GM21423 (cell line): ENCODE data around the gene CCDC197.
A peak's percentile ranks its signal among the peaks of the same experiment; 100 is the strongest.

Source experiments
- ATAC-seq: cut with Tn5 transposase; IDR thresholded peaks from one replicate; pipeline ENCODE4 v1.9.1; 2021; ENCODE audit warnings: mild to moderate bottlenecking, moderate library complexity; ENCODE audit not compliant: unreplicated experiment

CCDC197 gene

DNA sequence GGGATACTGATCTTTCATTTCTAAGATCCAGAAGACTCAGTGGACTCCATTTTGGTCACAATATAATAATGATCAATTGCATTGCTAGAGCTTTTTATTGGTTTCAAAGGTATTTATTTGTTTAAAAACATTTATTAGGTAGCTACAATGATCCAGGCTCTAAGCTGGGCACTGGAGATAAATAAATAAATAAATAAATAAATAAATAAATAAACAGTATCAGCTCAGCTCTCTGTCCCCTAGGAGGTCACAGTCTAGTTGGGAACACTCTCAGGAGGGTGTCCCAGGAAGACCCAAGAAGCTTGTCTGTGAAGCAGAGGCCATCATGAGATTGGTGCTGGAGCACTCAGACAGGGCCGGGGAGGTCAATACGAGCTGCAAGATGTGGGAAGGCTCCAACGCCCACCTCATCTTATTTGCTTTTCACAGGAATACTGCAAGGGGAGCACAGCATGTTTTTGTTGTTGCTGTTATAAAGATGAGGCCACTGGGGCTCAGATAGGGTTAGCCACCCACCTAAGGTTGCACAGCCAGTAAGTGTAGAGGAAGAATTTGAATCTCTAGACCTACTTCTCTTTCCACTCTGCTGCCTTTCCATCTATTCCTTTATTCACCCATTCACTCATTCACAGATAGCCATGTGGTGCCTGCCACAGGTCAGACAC, 36.2 kb upstream of the CCDC197 start:
- ATAC-seq: no peak

DNA sequence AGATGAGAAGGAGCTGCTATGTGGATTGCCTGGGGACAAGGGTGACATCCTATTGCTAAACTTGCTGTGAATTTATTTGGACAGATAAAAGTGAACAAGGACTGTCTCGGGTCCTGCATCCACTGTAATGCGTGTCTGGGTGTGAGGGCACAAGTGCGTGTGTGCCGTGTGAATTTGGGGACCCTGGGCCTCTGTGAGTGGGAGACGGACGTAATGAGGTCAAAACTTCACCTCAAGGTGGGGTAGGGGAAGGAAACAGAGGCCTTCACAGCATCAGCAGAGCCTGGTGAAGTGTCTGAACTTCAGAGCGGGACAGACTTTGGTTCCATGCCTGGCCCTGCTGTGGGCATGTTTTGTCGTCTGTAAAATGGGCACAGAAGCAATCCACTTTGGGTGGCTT, 35.5 kb upstream of the CCDC197 start:
- no peak for ATAC-seq

DNA sequence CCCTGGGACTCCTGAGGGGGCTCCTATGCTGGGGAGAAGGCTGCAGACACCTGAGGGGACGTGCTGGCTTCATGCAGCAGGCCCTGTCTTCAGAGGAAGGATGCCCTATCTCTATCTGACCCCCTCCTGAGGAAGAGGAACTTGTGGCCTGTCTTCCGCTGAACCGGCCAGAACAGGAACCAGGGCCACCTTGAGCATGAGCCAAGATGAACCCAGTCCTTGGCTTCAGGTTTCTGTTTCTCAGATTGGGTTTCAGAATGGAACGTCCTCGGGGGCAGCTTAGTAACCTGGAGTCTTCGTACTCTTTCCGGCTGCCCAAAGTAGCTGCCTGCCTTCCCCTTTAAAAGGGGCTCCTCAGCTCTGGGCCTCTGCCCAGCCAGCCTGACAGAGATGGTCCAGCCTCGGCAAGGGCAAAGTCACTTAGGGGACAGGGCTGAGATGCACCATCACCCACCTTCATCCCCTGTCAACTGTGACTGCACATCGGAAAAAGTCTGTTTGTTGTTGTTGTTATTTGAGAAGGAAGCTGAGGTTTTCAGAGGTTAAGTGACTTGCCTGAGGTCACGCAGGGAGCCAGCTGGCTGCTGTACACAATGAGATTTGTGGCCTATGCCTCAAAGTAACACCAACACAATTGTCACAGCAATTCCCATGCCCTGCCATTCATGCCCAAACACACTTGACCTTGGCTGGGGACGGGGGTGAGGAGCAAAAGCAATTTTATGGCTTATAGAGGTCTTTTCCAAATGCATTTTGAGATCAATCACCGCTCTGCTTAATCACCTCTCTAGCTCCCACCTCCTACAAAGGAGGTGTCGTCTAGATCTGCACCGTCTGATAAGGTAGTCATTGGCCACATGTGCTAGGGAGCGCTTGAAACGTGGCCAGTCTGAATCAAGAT, 34.1 kb upstream of the CCDC197 start:
- peak; percentile 44 for ATAC-seq

DNA sequence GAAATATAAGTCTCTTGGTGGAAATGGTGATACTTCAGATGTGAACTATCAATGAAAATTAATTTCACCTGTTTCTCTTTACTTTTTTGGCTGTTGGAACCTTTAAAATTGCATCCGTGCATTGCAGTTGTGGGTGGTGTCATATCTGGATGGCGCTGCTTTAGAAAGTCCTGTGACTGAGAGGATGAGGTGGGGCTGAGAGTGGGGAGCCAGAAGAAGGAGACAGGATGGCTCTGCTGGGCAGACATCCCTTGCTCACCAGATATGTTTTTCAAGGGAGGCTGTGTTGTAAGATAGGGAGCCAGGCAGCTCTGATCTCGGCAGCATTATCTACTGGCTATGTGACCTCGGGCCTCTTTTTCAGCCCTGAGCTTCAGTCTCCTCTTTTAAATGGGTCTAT, 33.4 kb upstream of the CCDC197 start:
- ATAC-seq: no peak

DNA sequence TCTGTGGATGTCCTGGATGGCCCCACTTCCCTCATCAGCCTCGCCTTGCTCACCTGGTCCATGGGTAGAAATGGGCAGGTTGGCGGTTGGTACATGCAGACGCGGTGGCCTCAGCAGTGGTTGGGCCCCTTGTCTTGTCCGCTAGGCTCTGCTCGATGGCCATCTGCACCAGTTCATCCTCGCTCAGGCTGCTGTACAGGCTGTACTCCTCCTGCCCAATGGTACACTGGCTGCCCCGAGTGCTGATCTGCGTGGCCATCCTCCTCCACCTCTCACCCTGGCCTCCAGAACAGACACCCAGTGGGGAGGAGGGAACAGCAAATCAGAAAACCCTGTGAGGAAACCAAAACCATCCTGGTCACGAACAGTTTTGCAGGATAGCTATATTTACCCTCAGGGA, 32.8 kb upstream of the CCDC197 start:
- no peak for ATAC-seq

DNA sequence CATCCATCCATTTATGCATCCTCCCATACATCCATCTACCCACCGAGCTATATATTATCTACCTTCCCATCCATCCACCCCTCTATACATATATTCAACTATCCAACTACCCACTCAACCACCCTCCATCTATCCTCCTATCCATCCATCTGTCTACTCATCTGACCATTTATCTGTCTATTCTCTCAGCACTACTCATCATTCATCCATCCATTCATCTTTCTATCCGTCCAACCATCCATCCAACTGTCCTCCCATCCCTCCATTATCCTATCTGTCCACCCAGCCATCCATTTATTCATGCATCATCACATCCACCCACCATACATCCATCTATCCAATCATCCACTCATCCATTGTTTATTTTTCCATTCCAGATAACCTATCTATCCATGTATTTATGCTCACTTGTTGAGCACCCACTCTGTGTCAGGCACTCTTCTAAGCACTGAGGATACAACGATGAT, 32.2 kb upstream of the CCDC197 start:
- no peak for ATAC-seq

DNA sequence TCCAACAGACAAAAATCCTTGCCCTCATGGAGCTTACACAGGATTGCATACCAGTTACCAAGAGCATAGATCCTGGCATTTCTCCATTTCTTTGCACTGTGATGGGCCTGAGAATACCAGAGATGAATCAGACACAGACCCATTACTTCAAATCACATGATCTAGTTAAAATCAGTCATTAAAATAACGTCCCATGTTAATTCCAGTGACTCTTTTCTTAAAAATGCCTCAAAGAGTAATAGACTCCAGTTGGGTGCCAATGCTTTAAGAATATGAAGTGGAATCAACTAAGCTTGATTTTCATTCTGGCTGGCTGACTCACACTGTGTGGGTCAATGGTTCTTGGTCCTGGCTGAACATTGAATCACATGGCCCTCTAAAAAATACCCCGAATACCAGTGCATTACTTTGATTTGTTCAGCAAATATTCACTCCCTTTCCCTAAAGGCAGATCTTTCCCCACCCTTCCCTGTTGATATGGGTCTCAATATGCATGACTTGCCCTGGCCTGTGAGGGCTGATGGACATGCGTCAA, 31.7 kb upstream of the CCDC197 start:
- no peak for ATAC-seq

DNA sequence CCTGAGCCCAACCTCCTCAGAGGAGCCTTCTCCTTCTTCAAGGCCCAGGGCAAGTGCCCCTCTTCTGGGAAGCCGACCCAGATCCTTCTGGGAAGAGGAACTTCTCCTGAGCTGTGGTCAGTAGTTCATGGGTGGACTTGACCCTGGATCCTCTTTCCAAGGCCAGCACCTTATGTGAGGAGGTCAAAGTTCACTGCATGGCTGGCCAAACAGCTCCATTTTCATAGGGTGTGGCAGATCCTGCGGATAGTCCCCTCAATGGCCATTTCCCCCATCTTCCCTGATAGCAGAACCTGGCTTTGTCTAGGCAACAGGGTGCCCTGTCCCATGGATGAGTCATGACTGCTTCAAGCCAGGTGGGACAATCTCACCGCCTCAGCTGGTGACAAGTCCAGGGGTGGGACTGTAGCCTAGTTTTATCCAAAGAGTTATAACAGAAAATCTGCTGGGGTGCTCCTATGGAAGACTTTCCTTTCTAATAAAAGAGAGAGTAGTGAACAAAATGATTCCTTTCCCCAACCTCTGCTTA, 31.1 kb upstream of the CCDC197 start:
- no peak for ATAC-seq

DNA sequence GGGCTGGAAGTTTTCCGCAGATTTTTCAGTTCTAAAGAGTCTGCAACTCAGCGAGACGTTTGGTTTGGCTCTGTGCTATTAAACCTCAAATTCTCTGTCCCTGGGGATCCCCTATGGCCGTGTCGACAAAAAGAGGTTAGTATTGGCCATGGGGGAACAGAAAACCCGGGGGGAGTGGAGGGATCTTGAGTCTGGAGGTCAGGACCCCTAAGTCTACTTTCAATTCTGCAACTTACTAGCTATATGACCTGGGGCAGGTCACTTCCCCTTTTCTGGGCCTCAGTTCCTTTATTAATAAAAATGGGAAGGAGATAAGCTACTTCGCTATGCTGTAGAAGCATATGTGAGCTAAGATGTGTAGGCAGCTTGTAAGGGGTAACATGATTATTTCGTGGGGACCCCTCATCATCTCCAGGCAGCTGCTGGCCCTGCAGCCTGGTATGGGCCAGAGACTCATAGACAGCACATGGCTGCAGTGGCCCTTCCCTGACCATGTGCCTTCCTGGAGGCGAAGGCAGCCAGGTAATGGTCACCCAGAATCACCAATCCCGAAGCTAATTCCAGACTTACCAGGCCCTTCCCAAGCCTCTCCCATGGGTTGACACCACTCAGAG, 29.4 kb upstream of the CCDC197 start:
- ATAC-seq: peak; percentile 37

DNA sequence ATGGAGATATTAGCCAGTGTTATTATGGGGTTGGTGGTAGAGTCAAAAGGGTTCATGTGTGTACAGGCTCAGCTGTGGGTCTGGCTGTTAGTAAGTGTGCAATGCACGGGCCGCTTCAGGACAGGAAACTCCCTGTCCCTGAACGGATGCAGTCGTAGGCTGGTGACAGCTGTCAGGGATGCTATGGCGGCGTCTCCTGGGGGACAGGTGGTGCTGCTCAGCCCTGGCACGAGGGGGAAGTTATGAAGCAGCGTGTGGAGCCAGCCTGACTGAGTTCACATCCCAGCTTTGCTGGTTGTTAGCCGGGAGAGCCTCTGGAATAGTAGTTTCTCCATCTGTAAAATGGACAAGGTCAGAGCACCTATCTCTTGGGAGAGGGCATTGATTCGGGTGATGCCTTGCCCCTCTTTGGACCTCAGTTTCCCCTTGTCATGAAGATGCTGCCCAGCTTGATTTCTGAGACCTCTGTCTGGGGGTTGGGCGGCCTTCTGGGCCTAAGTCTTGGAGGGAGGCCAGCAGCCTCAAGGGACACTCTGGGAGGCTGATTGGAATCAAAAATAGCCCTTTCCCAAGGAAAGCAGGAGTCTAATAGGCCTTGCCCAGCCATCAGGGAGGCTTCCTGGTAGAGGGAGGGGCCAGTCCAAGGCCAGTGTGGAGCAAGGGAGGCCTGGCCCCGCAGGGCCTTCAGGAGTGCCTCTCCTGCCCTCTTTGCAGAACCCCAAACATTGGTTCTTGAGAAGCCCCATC, 27.8 kb upstream of the CCDC197 start:
- ATAC-seq: peak; percentile 21

DNA sequence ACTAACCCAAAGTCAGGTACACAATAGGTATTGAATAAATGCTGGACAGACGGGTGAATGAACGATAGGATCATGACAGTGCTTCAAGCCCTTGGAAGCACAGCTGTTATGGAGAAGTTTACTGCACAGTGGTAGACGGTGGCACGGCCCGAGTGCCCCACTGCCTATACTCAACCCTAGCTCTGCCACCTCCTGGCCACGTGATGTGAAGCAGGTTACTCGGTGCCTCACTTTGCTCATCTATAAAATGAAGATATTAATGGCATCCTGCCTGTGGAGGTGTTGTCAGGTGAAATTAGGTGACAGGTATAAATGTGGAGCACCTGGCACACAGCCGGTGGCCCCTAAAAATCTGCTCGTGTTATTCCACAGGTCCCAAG, 26.5 kb upstream of the CCDC197 start:
- ATAC-seq: peak; percentile 21

DNA sequence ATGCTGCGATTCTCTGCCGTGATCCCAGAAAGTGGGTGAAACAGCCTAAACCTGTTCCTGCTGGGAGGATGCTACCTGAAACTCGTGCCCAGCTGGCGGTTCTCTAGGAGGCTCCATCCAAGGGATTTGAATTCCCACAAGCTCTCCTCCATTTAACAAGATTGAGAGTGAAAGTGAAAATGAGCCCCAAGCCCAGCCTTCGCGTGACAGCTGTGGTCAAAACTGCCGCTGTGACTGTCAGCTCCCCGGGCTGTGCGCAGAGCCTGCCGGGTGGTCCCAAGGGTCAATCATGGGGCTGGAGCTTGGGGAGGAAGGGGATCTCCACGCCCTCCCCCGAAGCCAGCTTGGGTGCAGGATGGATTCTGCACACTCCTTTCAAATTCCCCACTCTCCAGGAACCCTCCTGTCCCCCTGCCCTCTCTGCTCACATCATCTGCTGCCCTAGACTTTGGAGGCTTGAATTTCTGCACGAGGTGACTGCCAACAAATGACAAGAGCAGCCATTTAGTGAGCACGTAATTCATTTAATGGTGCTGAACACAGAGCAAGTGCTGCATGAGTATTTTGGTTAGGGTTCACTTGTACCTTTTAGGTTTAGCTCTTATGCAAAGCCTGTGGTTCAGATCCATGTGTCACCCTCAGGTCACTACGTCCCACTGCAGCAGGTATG, 26.0 kb upstream of the CCDC197 start:
- peak; percentile 41 for ATAC-seq

DNA sequence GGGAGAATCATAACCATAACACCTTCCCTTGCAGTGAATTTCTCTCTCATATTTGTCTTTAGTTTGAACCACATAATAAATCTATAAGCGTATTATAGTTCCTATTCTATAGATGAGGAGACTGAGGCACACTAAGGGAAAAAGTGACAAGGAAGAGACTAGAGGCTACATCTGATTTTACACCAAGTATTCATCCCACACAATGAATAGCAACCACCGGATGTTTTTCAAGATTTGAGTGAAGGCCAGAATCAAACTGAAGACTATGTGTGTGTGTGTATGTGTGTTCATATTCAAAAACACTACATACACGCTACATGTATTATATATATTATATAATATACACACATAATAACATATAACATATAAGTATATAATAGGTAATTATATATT, 25.5 kb upstream of the CCDC197 start:
- no peak for ATAC-seq

DNA sequence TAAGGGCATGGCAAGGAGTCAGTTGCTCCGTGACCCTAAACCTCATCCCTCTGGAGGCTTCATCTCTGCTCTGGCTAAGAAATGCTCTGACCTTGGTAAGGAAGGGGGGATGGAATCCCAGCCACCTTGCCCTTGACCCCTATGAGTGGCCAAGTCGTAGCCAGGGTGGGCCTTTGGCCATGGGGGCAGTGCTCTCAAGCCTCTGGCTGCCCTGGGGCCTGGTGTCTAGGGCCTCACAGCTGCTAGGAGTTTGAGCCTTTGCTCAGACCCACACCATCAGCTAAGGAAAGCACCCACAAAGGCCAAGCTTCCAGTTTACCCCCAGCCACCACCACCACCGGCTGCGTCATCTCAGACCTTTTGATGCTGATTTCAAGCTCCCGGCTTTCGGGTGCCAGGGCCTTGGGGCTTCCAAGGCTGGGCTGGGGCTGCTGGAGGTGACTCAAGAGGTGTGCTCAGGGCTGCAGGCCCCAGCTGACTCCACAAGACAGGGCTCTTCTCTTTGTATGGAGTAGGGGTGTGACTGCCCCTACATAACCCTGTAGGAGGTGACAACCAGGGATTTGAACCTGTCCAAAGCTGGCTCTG, 24.4 kb upstream of the CCDC197 start:
- ATAC-seq: no peak

DNA sequence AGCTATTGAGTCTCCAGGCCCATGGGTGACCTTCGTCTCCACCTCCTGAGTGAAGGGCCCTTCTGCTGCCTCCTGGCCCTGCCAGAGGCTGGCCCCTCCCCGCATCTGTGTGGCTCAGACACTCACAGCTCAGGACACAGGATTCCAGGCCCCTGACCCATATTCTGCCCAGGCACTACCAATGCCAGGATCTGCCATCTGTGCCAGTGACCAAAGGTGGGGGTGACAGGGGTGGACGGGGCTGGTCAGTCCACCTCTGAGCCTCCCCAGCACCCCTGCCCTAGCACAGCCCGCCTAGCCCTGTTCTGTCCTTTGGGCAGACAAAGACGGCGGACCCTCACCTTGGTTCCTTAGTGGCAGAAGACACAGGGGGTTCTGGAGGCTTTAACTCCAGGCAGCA, 23.5 kb upstream of the CCDC197 start:
- ATAC-seq: no peak

DNA sequence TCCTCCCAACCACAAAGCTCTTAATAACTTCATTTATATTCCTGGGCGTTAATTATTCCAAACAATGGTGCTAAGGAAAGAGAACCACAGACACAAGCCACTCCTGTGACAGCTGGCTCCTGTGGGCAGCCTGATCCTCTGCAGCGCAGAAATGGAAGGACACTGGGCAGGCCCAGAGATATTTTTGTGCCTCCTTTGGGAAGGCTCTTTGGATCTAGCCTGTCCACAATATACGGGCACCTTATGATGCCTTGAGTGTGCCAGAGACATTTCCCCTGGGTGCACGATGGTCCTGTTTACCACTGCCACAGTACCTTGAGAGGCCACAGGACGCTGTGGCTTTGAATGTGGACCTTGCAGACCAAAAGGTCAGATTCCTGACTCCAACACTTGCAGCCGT, 22.8 kb upstream of the CCDC197 start:
- ATAC-seq: no peak

DNA sequence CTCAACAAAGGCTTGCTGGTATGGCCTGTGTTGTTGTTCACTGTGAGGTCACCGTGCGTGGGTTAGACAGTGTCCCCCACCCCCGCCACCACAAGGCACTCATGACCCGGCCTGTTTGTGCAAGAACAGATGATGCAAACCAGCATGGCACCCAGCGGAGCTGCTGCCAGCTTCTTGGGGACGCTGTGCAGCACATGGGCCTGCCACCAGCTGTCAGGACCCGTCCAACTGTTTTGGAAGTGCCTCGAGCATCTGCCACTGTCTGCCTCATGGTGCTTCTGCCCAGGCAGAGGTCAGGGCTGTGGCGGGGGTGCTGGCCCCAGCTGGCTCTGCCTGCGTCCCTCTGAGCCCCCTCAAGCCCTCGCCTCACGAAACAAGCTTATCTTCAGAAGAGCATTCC, 22.3 kb upstream of the CCDC197 start:
- ATAC-seq: no peak

DNA sequence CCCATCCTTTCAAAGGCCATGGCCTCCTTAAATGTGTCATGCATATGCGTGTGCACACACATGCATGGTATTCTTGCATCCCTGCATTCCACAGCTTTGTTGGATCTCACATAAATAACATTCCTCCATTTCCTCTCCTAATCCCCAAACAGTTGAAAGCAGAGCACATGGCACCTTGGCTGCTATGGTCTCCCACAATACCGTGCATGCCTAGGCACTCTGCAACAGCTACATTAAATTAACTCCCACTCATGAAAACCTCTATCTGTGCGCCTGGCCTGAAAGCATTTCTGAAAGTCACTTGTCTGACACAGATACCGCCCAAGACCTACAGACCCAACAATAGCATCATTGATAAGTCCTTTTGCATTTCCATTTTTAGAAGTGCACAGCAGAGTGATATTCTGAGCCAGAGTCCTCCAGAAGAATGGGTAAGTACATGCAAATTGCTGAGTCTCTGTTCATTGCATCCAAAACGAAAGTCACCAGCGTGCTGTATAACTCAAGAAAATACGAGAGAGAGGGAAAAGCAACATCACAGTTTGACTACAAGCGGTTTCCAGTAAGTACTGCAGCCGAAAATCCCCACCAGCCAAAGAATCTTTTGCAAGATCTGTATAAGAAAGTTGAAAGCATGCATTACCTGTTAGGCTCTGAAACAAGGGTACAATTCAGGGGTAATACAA, 21.2 kb upstream of the CCDC197 start:
- peak; percentile 48 for ATAC-seq

DNA sequence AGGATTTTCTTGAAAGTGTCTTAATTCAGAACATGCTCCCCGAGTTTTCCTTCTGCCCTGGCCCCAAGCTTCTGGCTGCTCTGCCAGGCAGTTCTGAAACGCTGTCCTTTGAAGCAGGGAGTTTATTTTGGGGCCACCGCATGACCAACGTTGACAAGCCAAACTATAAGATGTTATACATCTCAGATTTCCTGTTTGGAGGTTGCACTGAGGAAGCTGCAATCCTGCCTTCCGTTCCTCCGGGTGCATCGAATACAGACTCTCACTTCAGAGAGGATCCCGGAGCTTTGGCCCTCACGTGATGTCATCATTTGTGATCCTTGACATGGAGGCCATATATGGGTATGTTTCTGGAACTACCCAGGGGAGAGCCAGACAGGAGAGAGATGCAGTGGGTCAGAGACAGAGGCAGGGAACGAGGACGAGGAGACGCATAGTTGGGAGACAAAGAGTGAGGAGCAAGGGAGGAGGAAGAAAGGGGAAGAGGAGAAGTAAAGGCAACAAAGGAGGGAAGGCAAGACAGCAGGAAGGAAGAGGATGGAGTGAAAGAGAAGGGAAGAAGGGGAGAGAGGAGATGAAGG, 20.5 kb upstream of the CCDC197 start, which contains the start of gene ASB2:
Gene ASB2, minus strand, starts transcription at position 94 of the 581 bp plus-strand sequence. CDS start 12,031 bp downstream, outside the sequence.
- ATAC-seq: peak; percentile 7
